H9 (cell line): Measurements from ENCODE around the gene GRIK4. TPM values are rescaled to one million over a fixed set of nuclear protein-coding genes. Genes with fewer than 3 reads are reported as not detected.

Source experiments
- DNase-seq: peaks from one replicate; pipeline ENCODE4 v3.0.0-alpha.2; 2017
- H2AFZ ChIP-seq: one replicate; pipeline ENCODE4 v1.6.1; 2013; ENCODE audit warnings: mild to moderate bottlenecking, low read length, control low read depth, moderate library complexity
- H2AK5ac ChIP-seq: 2 replicates; pipeline ENCODE4 v1.6.1; 2013; ENCODE audit warnings: low read length, control low read depth, mixed read lengths; ENCODE audit not compliant: insufficient read length
- H2BK120ac ChIP-seq: one replicate; pipeline ENCODE4 v1.6.1; 2013; ENCODE audit warnings: low read depth, mild to moderate bottlenecking, low read length, control low read depth, inconsistent platforms; ENCODE audit not compliant: poor library complexity, severe bottlenecking
- H2BK12ac ChIP-seq: 2 replicates; pipeline ENCODE4 v1.6.1; 2013; ENCODE audit warnings: low read length, control low read depth, mixed read lengths, low read depth; ENCODE audit not compliant: insufficient read length
- H2BK15ac ChIP-seq: 2 replicates; pipeline ENCODE4 v1.6.1; 2013; ENCODE audit warnings: low read depth, low read length, control low read depth
- H2BK20ac ChIP-seq: one replicate; pipeline ENCODE4 v1.6.1; 2013; ENCODE audit warnings: low read depth, mild to moderate bottlenecking, low read length, control low read depth, inconsistent platforms; ENCODE audit not compliant: poor library complexity, severe bottlenecking
- H2BK5ac ChIP-seq: 2 replicates; pipeline ENCODE4 v1.6.1; 2013; ENCODE audit warnings: low read length, control low read depth, mixed read lengths; ENCODE audit not compliant: insufficient read length
- H3K14ac ChIP-seq: 2 replicates; pipeline ENCODE4 v1.6.1; 2013; ENCODE audit warnings: low read length, control low read depth; ENCODE audit not compliant: insufficient read depth
- H3K18ac ChIP-seq: 2 replicates; pipeline ENCODE4 v1.6.1; 2013; ENCODE audit warnings: low read depth, mild to moderate bottlenecking, mixed read lengths, low read length, control low read depth; ENCODE audit not compliant: insufficient read length
- H3K23ac ChIP-seq: 2 replicates; pipeline ENCODE4 v1.6.1; 2013; ENCODE audit warnings: low read length, control low read depth, mixed read lengths, low read depth; ENCODE audit not compliant: insufficient read length
- H3K23me2 ChIP-seq: 2 replicates; pipeline ENCODE4 v1.6.1; 2013; ENCODE audit warnings: low read depth, mild to moderate bottlenecking, mixed read lengths, low read length, control low read depth; ENCODE audit not compliant: insufficient read length, poor library complexity, severe bottlenecking
- H3K27ac ChIP-seq: 2 replicates; pipeline ENCODE4 v1.5.1; 2013; ENCODE audit warnings: low read length, control low read depth, mixed read lengths, low read depth; ENCODE audit not compliant: insufficient read length
- H3K27me3 ChIP-seq: 2 replicates; pipeline ENCODE4 v1.6.1; 2013; ENCODE audit warnings: low read length, control low read depth, inconsistent platforms; ENCODE audit not compliant: insufficient read depth
- H3K4ac ChIP-seq: 2 replicates; pipeline ENCODE4 v1.6.1; 2013; ENCODE audit warnings: low read depth, mild to moderate bottlenecking, control low read depth, inconsistent platforms, low read length, moderate library complexity
- H3K4me1 ChIP-seq: 2 replicates; pipeline ENCODE4 v1.6.1; 2013; ENCODE audit warnings: low read length, control low read depth, inconsistent platforms; ENCODE audit not compliant: insufficient read depth
- H3K4me2 ChIP-seq: 2 replicates; pipeline ENCODE4 v1.6.1; 2013; ENCODE audit warnings: low read length, control low read depth, mixed read lengths; ENCODE audit not compliant: insufficient read length, insufficient read depth
- H3K56ac ChIP-seq: 2 replicates; pipeline ENCODE4 v1.6.1; 2013; ENCODE audit warnings: low read depth, mild to moderate bottlenecking, mixed read lengths, low read length, control low read depth; ENCODE audit not compliant: insufficient read length
- H3K79me1 ChIP-seq: 2 replicates; pipeline ENCODE4 v1.6.1; 2013; ENCODE audit warnings: low read depth, mild to moderate bottlenecking, moderate library complexity, low read length, control low read depth, inconsistent platforms; ENCODE audit not compliant: insufficient read depth, poor library complexity, severe bottlenecking
- H3K79me2 ChIP-seq: 2 replicates; pipeline ENCODE4 v1.6.1; 2013; ENCODE audit warnings: low read length, control low read depth, inconsistent platforms; ENCODE audit not compliant: insufficient read depth
- H3K9ac ChIP-seq: 2 replicates; pipeline ENCODE4 v1.6.1; 2013; ENCODE audit warnings: low read length, control low read depth, mixed read lengths; ENCODE audit not compliant: insufficient read length; ENCODE audit errors: extremely low read depth
- H3K9me3 ChIP-seq: one replicate; pipeline ENCODE4 v1.6.1; 2013; ENCODE audit warnings: low read depth, low read length, inconsistent platforms; ENCODE audit not compliant: control insufficient read depth
- H3T11ph ChIP-seq: one replicate; pipeline ENCODE4 v1.6.1; 2013; ENCODE audit warnings: mild to moderate bottlenecking, low read length, control low read depth, inconsistent platforms
- H4K20me1 ChIP-seq: one replicate; pipeline ENCODE4 v1.6.1; 2013; ENCODE audit not compliant: control insufficient read depth, insufficient read length, insufficient read depth
- H4K5ac ChIP-seq: 2 replicates; pipeline ENCODE4 v1.6.1; 2013; ENCODE audit warnings: low read depth, mild to moderate bottlenecking, mixed read lengths, low read length, control low read depth; ENCODE audit not compliant: insufficient read length
- H4K8ac ChIP-seq: replicated peaks from 2 replicates; pipeline ENCODE4 v1.6.1; 2013; ENCODE audit warnings: low read length, control low read depth, mixed read lengths, low read depth; ENCODE audit not compliant: insufficient read length
- H4K91ac ChIP-seq: 2 replicates; pipeline ENCODE4 v1.6.1; 2013; ENCODE audit warnings: low read depth, mild to moderate bottlenecking, moderate library complexity, mixed read lengths, low read length, control low read depth; ENCODE audit not compliant: insufficient read length
- H3K27ac Mint-ChIP-seq, 3 experiments: 2 replicates in 2 of 3; 3 replicates in 1 of 3; pipeline ENCODE4 v1.8.0; 2020 to 2021; ENCODE audit warnings: mixed read lengths in 3 of 3, mild to moderate bottlenecking in 1 of 3, moderate library complexity in 1 of 3
- H3K27me3 Mint-ChIP-seq: 2 replicates; pipeline ENCODE4 v1.8.0; 2021; ENCODE audit warnings: low read depth, mild to moderate bottlenecking, moderate library complexity, mixed read lengths
- H3K36me3 Mint-ChIP-seq, 3 experiments: 2 replicates in 2 of 3; 3 replicates in 1 of 3; pipeline ENCODE4 v1.8.0; 2020 to 2021; ENCODE audit warnings: low read depth in 3 of 3, mixed read lengths in 3 of 3; ENCODE audit not compliant: insufficient read depth in 1 of 3
- H3K4me1 Mint-ChIP-seq, 2 experiments: 2 replicates each; pipeline ENCODE4 v1.8.0; 2020; ENCODE audit warnings: mixed read lengths in 2 of 2
- H3K4me3 Mint-ChIP-seq, 2 experiments: 2 replicates in 1 of 2; 3 replicates in 1 of 2; pipeline ENCODE4 v1.8.0; 2020 to 2021; ENCODE audit warnings: mild to moderate bottlenecking in 2 of 2, mixed read lengths in 2 of 2, moderate library complexity in 1 of 2
- H3K9me3 Mint-ChIP-seq, 2 experiments: 2 replicates in 1 of 2; 3 replicates in 1 of 2; pipeline ENCODE4 v1.8.0; 2020; ENCODE audit warnings: mild to moderate bottlenecking in 2 of 2, mixed read lengths in 2 of 2, moderate library complexity in 1 of 2
- CTCF ChIP-seq: fragments of 200-600 bp; sonication (generic); conservative IDR thresholded peaks from 3 replicates; pipeline ENCODE4 v1.8.0; 2021; ENCODE audit warnings: antibody characterized with exemption, mild to moderate bottlenecking
- WGBS: extraction: QIAGEN DNeasy Blood & Tissue Kit; methylation state at CpG from one replicate; pipeline ENCODE4 v1.1.7; 2013; ENCODE audit warnings: missing lambda C conversion rate, low lambda C conversion rate, mixed read lengths; ENCODE audit not compliant: insufficient read length; ENCODE audit errors: extremely low coverage; 5-methylcytosine and 5-hydroxymethylcytosine counted together
- total RNA-seq: library from RNA; stranded (reverse); gene quantifications from 2 replicates; pipeline ENCODE4 v1.2.1, GENCODE V29; 2021

Gene GRIK4
- total RNA-seq, 1 experiment from 2014 or later = 2.3 TPM

GRCh38 chr11:120923866-120924508, 412.4 kb downstream of the GRIK4 start:
- H3K23me2 ChIP-seq = no peaks in the 10 kb centered on the region
- no peak overlapping the region for H2BK120ac ChIP-seq
- H2AK5ac ChIP-seq = no peak overlapping the region
- H3K27me3 ChIP-seq = no peaks in the 10 kb centered on the region
- H3K4me1 ChIP-seq = no peaks in the 10 kb centered on the region
- no peaks in the 10 kb centered on the region for H4K20me1 ChIP-seq
- no peaks in the 10 kb centered on the region for H3K79me2 ChIP-seq
- no peak overlapping the region for H4K91ac ChIP-seq
- H4K5ac ChIP-seq = no peak overlapping the region
- no peak overlapping the region for H2BK20ac ChIP-seq
- no peak overlapping the region; the same call in 1 of the 2 replicates for H3K14ac ChIP-seq
- DNase-seq = no peak
- H3K27ac ChIP-seq = no peak overlapping the region
- no peak overlapping the region for H2BK15ac ChIP-seq
- no peaks in the 10 kb centered on the region for H3K79me1 ChIP-seq
- H3K23ac ChIP-seq = no peak overlapping the region
- Mint-ChIP-seq H3K4me3 (no peak overlapping the region), H3K27me3 (no peaks in the 10 kb centered on the region; the same call in 1 of the 2 replicates), H3K9me3 (no peaks in the 10 kb centered on the region), H3K36me3 (no peaks in the 10 kb centered on the region), H3K4me1 (peaks cover 7% of the 10 kb centered on the region in 2 experiments), H3K27ac (no peak overlapping the region)
- TF ChIP-seq CTCF = no peak
- WGBS = no CpG with 5 or more reads among the region's 9 CpGs
- H3K9me3 ChIP-seq = no peaks in the 10 kb centered on the region
- H2BK5ac ChIP-seq = no peak overlapping the region
- no peak overlapping the region for H3K18ac ChIP-seq
- H3K4me2 ChIP-seq = no peak overlapping the region
- H3K56ac ChIP-seq = no peak overlapping the region
- no peak overlapping the region for H2BK12ac ChIP-seq
- H2AFZ ChIP-seq = no peak overlapping the region
- no peak overlapping the region for H4K8ac ChIP-seq
- no peak overlapping the region for H3K9ac ChIP-seq
- no peak overlapping the region for H3K4ac ChIP-seq
- H3T11ph ChIP-seq = no peak overlapping the region
